Astrocyte (in vitro differentiated cells and primary cell): Measurements from ENCODE around the gene ATP5F1B. TPM values are rescaled to one million over a fixed set of nuclear protein-coding genes. Genes with fewer than 3 reads are reported as not detected.

Experiments
- DNase-seq: peaks from one replicate; pipeline ENCODE4 v3.0.0-alpha.2; 2010; ENCODE audit warnings: low read depth
- FAIRE-seq: peaks from 2 replicates; lab custom pipeline; 2011; peaks lifted over from hg19 to GRCh38; lab: Jason Lieb, UNC
- H2AFZ ChIP-seq: 2 replicates; pipeline ENCODE4 v1.6.0; 2012; ENCODE audit warnings: low read depth, low read length, inconsistent platforms
- H3K27ac ChIP-seq: 2 replicates; pipeline ENCODE4 v1.5.1; 2011; ENCODE audit warnings: low read depth, low read length, inconsistent platforms
- H3K27me3 ChIP-seq: 2 replicates; pipeline ENCODE4 v1.6.0; 2011; ENCODE audit warnings: low read length, inconsistent platforms; ENCODE audit not compliant: insufficient read depth
- H3K36me3 ChIP-seq: 2 replicates; pipeline ENCODE4 v1.5.1; 2011; ENCODE audit warnings: low read length, inconsistent platforms; ENCODE audit not compliant: insufficient read depth
- H3K4me1 ChIP-seq: 2 replicates; pipeline ENCODE4 v1.5.1; 2011; ENCODE audit warnings: low read length, inconsistent platforms; ENCODE audit not compliant: insufficient read depth
- H3K4me2 ChIP-seq: 2 replicates; pipeline ENCODE4 v1.6.0; 2012; ENCODE audit warnings: low read length, inconsistent platforms
- H3K4me3 ChIP-seq: 2 replicates; pipeline ENCODE4 v1.5.1; 2011; ENCODE audit warnings: low read depth, mild to moderate bottlenecking, low read length, inconsistent platforms; ENCODE audit not compliant: insufficient read depth
- H3K79me2 ChIP-seq: 2 replicates; pipeline ENCODE4 v1.6.0; 2012; ENCODE audit warnings: mild to moderate bottlenecking, low read length, inconsistent platforms; ENCODE audit not compliant: insufficient read depth
- H3K9ac ChIP-seq: 2 replicates; pipeline ENCODE4 v1.6.0; 2012; ENCODE audit warnings: mild to moderate bottlenecking, low read length, inconsistent platforms
- H3K9me3 ChIP-seq: 2 replicates; pipeline ENCODE4 v1.5.1; 2012; ENCODE audit warnings: low read depth, mild to moderate bottlenecking, low read length, inconsistent platforms; ENCODE audit not compliant: insufficient read depth
- H4K20me1 ChIP-seq: 2 replicates; pipeline ENCODE4 v1.6.0; 2012; ENCODE audit warnings: low read length, inconsistent platforms; ENCODE audit not compliant: insufficient read depth
- H3K27ac Mint-ChIP-seq: one replicate; pipeline ENCODE4 v1.8.0; 2021; ENCODE audit warnings: mild to moderate bottlenecking, mixed read lengths; ENCODE audit not compliant: unreplicated experiment
- H3K27me3 Mint-ChIP-seq: one replicate; pipeline ENCODE4 v1.8.0; 2021; ENCODE audit warnings: low read depth, mixed read lengths; ENCODE audit not compliant: unreplicated experiment
- H3K36me3 Mint-ChIP-seq: one replicate; pipeline ENCODE4 v1.8.0; 2021; ENCODE audit warnings: low read depth, mixed read lengths; ENCODE audit not compliant: unreplicated experiment
- H3K4me1 Mint-ChIP-seq: one replicate; pipeline ENCODE4 v1.8.0; 2021; ENCODE audit warnings: low read depth, mixed read lengths; ENCODE audit not compliant: unreplicated experiment
- H3K4me3 Mint-ChIP-seq: one replicate; pipeline ENCODE4 v1.8.0; 2021; ENCODE audit warnings: mild to moderate bottlenecking, moderate library complexity, mixed read lengths; ENCODE audit not compliant: unreplicated experiment
- H3K9me3 Mint-ChIP-seq: one replicate; pipeline ENCODE4 v1.8.0; 2021; ENCODE audit warnings: mild to moderate bottlenecking, mixed read lengths; ENCODE audit not compliant: unreplicated experiment
- EZH2 ChIP-seq: IDR thresholded peaks from 2 replicates; pipeline ENCODE4 v1.6.1; 2012; ENCODE audit warnings: mild to moderate bottlenecking, low read length, inconsistent platforms; ENCODE audit not compliant: insufficient read depth
- total RNA-seq: library from RNA; stranded (reverse); gene quantifications from 2 replicates; pipeline ENCODE4 v1.2.1, GENCODE V29; 2021
- TF ChIP-seq, protein P1 (sequence below): IDR thresholded peaks from 2 replicates; pipeline ENCODE4 v1.5.1; 2011; ENCODE audit warnings: low read depth, mild to moderate bottlenecking, inconsistent platforms, low read length, moderate library complexity; ENCODE audit not compliant: insufficient read depth

The ATP5F1B gene
- total RNA-seq, 1 donor from 2014 or later: 714 TPM

DNA sequence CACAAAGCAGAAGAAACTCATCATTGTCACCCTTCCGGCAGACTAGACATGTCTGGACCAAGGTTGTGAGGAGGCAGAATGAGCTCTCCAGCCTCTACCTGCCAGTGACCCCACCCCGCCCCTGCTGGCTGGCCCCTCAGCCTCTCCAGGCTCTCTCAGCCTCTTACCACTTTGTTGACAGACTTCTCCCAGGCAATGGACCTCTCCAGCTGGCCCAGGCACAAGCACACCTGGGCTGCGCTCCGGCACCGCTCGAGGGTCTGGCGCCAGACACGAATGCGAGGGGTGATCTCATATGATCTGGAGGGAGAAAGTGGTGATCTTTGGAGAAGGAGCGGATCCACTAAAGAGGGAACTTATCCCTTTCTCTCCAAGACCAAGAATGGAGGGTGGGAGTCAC, 46.0 kb downstream of the ATP5F1B start:
- Histone ChIP-seq H3K4me3 (no peak overlapping the region), H2AFZ (no peak overlapping the region), H3K4me1 (no peaks in the 10 kb centered on the region), H3K9ac (no peak overlapping the region), H4K20me1 (peaks cover 44% of the 10 kb centered on the region), H3K27me3 (no peaks in the 10 kb centered on the region), H3K4me2 (no peak overlapping the region), H3K27ac (no peak overlapping the region), H3K9me3 (no peaks in the 10 kb centered on the region), H3K79me2 (no peaks in the 10 kb centered on the region), H3K36me3 (peaks cover 63% of the 10 kb centered on the region)
- FAIRE-seq: no peak
- DNase-seq: no peak
- H3K4me3 Mint-ChIP-seq: no peak overlapping the region
- H3K4me1 Mint-ChIP-seq: peaks cover 18% of the 10 kb centered on the region
- TF ChIP-seq EZH2: no peak
- TF ChIP-seq, protein P1, sequence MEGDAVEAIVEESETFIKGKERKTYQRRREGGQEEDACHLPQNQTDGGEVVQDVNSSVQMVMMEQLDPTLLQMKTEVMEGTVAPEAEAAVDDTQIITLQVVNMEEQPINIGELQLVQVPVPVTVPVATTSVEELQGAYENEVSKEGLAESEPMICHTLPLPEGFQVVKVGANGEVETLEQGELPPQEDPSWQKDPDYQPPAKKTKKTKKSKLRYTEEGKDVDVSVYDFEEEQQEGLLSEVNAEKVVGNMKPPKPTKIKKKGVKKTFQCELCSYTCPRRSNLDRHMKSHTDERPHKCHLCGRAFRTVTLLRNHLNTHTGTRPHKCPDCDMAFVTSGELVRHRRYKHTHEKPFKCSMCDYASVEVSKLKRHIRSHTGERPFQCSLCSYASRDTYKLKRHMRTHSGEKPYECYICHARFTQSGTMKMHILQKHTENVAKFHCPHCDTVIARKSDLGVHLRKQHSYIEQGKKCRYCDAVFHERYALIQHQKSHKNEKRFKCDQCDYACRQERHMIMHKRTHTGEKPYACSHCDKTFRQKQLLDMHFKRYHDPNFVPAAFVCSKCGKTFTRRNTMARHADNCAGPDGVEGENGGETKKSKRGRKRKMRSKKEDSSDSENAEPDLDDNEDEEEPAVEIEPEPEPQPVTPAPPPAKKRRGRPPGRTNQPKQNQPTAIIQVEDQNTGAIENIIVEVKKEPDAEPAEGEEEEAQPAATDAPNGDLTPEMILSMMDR: no peak
- H3K27me3 Mint-ChIP-seq: no peaks in the 10 kb centered on the region
- peak overlapping the region; percentile 18 for H3K27ac Mint-ChIP-seq
- peaks cover 32% of the 10 kb centered on the region for H3K36me3 Mint-ChIP-seq
- no peaks in the 10 kb centered on the region for H3K9me3 Mint-ChIP-seq

DNA sequence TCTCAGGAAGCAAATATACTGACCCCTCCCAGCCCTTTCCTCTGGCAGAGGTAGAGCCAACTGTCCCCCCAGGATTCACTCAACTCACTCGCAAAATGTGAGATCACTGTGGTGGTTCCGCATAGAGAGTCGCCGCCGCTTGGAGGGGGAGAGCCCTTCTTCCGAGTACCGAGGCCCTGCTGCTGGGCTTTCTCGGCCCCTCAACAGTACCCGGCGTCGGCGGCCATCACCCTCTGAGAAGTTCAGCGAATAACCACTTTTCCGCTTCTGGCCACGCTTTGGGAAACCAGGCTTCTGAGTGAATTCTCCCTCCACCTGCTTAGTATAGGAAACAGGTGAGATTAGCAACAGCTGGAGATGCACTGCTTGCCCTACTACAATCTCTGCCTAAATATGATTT, 46.7 kb downstream of the ATP5F1B start:
- H4K20me1 ChIP-seq: peaks cover 45% of the 10 kb centered on the region
- H3K4me2 ChIP-seq: no peak overlapping the region
- no peaks in the 10 kb centered on the region for H3K4me1 ChIP-seq
- DNase-seq: no peak
- H3K9ac ChIP-seq: no peak overlapping the region
- H3K27me3 Mint-ChIP-seq: no peaks in the 10 kb centered on the region
- H3K27ac ChIP-seq: no peak overlapping the region
- no peaks in the 10 kb centered on the region for H3K79me2 ChIP-seq
- H3K27ac Mint-ChIP-seq: no peak overlapping the region
- H3K4me3 Mint-ChIP-seq: no peak overlapping the region
- H2AFZ ChIP-seq: no peak overlapping the region
- no peaks in the 10 kb centered on the region for H3K9me3 Mint-ChIP-seq
- no peaks in the 10 kb centered on the region for H3K9me3 ChIP-seq
- H3K36me3 Mint-ChIP-seq: peaks cover 31% of the 10 kb centered on the region
- no peak for FAIRE-seq
- peaks cover 56% of the 10 kb centered on the region for H3K36me3 ChIP-seq
- no peaks in the 10 kb centered on the region for H3K27me3 ChIP-seq
- H3K4me3 ChIP-seq: no peak overlapping the region
- H3K4me1 Mint-ChIP-seq: peaks cover 23% of the 10 kb centered on the region
- no peak for TF ChIP-seq EZH2
- TF ChIP-seq, protein P1: no peak

DNA sequence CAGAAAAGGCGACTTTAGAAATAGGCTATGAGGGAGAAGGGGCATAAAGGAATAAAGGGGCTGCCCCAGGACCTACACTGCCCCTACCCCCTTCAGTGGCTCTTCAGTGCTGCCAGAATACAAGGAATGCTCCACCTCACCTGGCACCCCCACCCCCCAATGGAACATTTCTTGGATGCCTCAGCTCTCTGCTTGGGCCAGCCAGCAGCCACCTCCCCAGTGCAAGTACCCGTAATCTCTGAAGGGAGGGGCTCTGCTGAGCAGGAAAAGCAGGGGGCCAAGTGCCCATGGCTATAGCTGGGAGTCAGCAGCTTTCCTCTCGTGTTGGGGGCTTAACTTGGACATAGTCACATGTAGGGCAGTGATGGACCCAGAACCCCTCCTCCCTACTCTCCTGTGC, 49.0 kb downstream of the ATP5F1B start:
- Histone ChIP-seq H3K27ac (no peak overlapping the region), H4K20me1 (peaks cover 41% of the 10 kb centered on the region), H2AFZ (no peak overlapping the region), H3K27me3 (no peaks in the 10 kb centered on the region), H3K9me3 (no peaks in the 10 kb centered on the region), H3K4me3 (no peak overlapping the region), H3K9ac (no peak overlapping the region), H3K4me1 (no peaks in the 10 kb centered on the region), H3K4me2 (no peak overlapping the region), H3K36me3 (peaks cover 38% of the 10 kb centered on the region), H3K79me2 (no peaks in the 10 kb centered on the region)
- Mint-ChIP-seq H3K36me3 (peaks cover 26% of the 10 kb centered on the region), H3K4me1 (peaks cover 32% of the 10 kb centered on the region), H3K27ac (peak overlapping the region; percentile 72), H3K4me3 (peak overlapping the region; percentile 15), H3K9me3 (no peaks in the 10 kb centered on the region), H3K27me3 (no peaks in the 10 kb centered on the region)
- DNase-seq (no peak), FAIRE-seq (no peak)
- TF ChIP-seq EZH2: no peak
- TF ChIP-seq, protein P1: no peak
